Iris pigment epithelial cell (primary cell): Measurements from ENCODE around the gene AKR1D1.

Source experiments
- DNase-seq: peaks from one replicate; pipeline ENCODE4 v3.0.0-alpha.2; 2011; ENCODE audit warnings: low read depth

The AKR1D1 gene

DNA sequence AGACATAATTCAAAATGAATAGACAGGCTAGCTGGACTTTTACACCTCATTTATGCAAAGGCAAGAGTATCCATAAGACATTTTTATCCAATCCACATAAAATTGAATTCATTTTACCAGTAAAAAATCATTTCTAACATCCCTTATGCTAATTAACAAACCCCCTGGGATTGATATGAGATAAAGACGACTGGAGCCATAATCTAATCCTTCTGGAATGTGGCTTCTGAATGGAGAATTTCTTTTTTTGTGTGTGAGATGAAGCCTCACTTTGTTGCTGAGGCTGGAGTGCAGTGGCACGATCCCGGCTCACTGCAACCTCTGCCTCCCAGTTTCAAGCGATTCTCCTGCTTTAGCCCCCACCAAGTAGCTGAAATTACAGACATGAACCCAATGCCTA, 90.4 kb downstream of the AKR1D1 start:
- no peak for DNase-seq

DNA sequence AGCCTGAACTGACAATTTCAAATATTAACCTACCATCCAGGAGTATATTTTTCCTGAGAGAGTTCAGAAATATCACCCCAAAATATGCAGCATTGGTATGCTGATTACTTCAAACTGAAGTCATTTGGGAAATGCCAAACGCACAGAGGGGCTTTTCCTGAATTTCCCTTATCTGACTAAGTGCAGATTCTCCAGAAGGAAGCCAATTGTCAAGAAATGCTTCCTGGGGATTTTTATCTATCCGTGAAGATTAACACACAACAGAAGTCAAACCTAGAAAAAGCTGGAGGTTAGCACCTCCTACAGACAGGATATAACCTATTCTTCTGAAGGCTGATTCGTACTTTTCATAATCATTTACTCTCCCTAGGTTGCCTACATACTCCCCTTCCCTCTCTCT, 91.0 kb downstream of the AKR1D1 start:
- no peak for DNase-seq

DNA sequence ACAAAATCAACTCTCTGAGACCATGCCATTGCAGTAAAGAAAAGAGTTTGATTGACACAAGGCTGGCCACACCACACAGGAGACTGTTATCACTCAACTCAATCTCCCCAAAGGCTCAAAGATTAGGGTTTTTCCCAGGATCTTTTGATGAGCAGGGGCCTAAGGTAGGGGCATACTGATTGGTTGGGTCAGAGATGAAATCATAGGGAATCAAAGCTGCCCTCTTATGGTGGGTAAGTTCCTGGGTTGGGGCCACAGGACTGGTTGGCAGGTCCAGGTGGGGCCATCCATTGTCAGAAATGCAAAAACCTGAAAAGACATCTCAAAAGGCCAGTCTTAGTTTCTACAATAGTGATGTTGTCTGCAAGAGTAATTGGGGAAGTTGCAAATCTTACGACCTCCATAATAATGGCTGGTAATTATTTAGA, 91.6 kb downstream of the AKR1D1 start:
- no peak for DNase-seq
